CD4-positive, CD25-positive, alpha-beta regulatory T cell (primary cell): ENCODE data around the gene FLNB. TPM values are rescaled to one million over a fixed set of nuclear protein-coding genes. Genes with fewer than 3 reads are reported as not detected.

Experiments used
- ATAC-seq, 2 donors: fragments of 150-1000 bp; cut with Tn5 transposase; one replicate each; pipeline ENCODE4 v1.10.0; 2021; ENCODE audit warnings: low read depth in 2 of 2, moderate number of reproducible peaks in 2 of 2, moderate library complexity in 1 of 2
- DNase-seq, 3 donors: peaks; one replicate each; pipeline versions ENCODE4 v3.0.0 to v3.0.0-alpha.2; 2012 to 2022; ENCODE audit warnings: mixed read lengths in 1 of 3
- H3K27ac ChIP-seq: one replicate; pipeline ENCODE4 v1.7.0; 2013; ENCODE audit warnings: mild to moderate bottlenecking, low read length; ENCODE audit not compliant: insufficient read depth, poor library complexity, severe bottlenecking
- H3K27me3 ChIP-seq: one replicate; pipeline ENCODE4 v1.7.0; 2013; ENCODE audit warnings: low read length; ENCODE audit not compliant: control insufficient read depth, insufficient read depth
- H3K36me3 ChIP-seq: one replicate; pipeline ENCODE4 v1.7.0; 2013; ENCODE audit warnings: mild to moderate bottlenecking, low read length, moderate library complexity; ENCODE audit not compliant: control insufficient read depth, insufficient read depth
- H3K4me1 ChIP-seq: 2 replicates; pipeline ENCODE4 v1.7.0; 2013; ENCODE audit warnings: mild to moderate bottlenecking, low read length; ENCODE audit not compliant: insufficient read depth, control insufficient read depth, poor library complexity, severe bottlenecking
- H3K4me3 ChIP-seq: one replicate; pipeline ENCODE4 v1.7.0; 2013; ENCODE audit warnings: low read depth, mild to moderate bottlenecking, low read length, moderate library complexity
- H3K9me3 ChIP-seq, 2 experiments: 1 replicate in 1 of 2; 2 replicates in 1 of 2; pipeline ENCODE4 v1.7.0; 2013; ENCODE audit warnings: low read length in 2 of 2, mild to moderate bottlenecking in 1 of 2, moderate library complexity in 1 of 2; ENCODE audit not compliant: control insufficient read depth in 2 of 2
- H3K27ac Mint-ChIP-seq, 3 donors: one replicate each; pipeline ENCODE4 v1.8.0; 2020 to 2022; ENCODE audit warnings: mild to moderate bottlenecking in 3 of 3, mixed read lengths in 3 of 3, moderate library complexity in 2 of 3
- H3K27me3 Mint-ChIP-seq: one replicate; pipeline ENCODE4 v1.8.0; 2022; ENCODE audit warnings: mild to moderate bottlenecking, mixed read lengths
- H3K36me3 Mint-ChIP-seq: one replicate; pipeline ENCODE4 v1.8.0; 2020; ENCODE audit warnings: mixed read lengths
- H3K4me1 Mint-ChIP-seq, 4 donors: one replicate each; pipeline ENCODE4 v1.8.0; 2020 to 2022; ENCODE audit warnings: mixed read lengths in 4 of 4, mild to moderate bottlenecking in 1 of 4
- H3K4me3 Mint-ChIP-seq, 4 donors: one replicate each; pipeline ENCODE4 v1.8.0; 2020 to 2022; ENCODE audit warnings: mild to moderate bottlenecking in 4 of 4, mixed read lengths in 4 of 4, moderate library complexity in 3 of 4
- H3K9me3 Mint-ChIP-seq, 7 donors: one replicate each; pipeline ENCODE4 v1.8.0; 2020 to 2022; ENCODE audit warnings: mixed read lengths in 7 of 7, mild to moderate bottlenecking in 3 of 7, moderate library complexity in 2 of 7
- polyA plus RNA-seq, 4 donors: library from polyadenylated mRNA; unstranded; fragments of 300-500 nt; fragmentation: Illumina TruSeq; gene quantifications; one replicate each; pipeline ENCODE4 v1.2.3, GENCODE V29; 2021
- total RNA-seq: library from RNA; stranded (reverse); gene quantifications from one replicate; pipeline ENCODE4 v1.2.3, GENCODE V29; 2022

FLNB gene
- total and polyA plus RNA-seq, 5 donors from 2014 or later = 8.9 to 40.8 (median 14.5) TPM

GRCh38 chr3:58153371-58153770 is 145.1 kb downstream of the FLNB start:
- H3K4me3 Mint-ChIP-seq = no peak overlapping the region
- no peak overlapping the region for H3K4me3 ChIP-seq
- no peaks in the 10 kb centered on the region for H3K27me3 ChIP-seq
- H3K9me3 ChIP-seq = no peaks in the 10 kb centered on the region
- ATAC-seq (no peak), DNase-seq (no peak)
- H3K4me1 ChIP-seq = no peaks in the 10 kb centered on the region
- no peaks in the 10 kb centered on the region for H3K4me1 Mint-ChIP-seq
- peaks cover 47% of the 10 kb centered on the region for H3K36me3 ChIP-seq
- H3K9me3 Mint-ChIP-seq = no peaks in the 10 kb centered on the region
- H3K27me3 Mint-ChIP-seq = no peaks in the 10 kb centered on the region
- H3K36me3 Mint-ChIP-seq = peaks cover 36% of the 10 kb centered on the region
- H3K27ac Mint-ChIP-seq = peak overlapping the region in 1 of 3 donors; percentile 64
- H3K27ac ChIP-seq = no peak overlapping the region

GRCh38 chr3:58154626-58155449 is 146.6 kb downstream of the FLNB start:
- ATAC-seq (no peak), DNase-seq (no peak)
- Mint-ChIP-seq H3K27ac (no peak overlapping the region), H3K9me3 (no peaks in the 10 kb centered on the region), H3K4me1 (no peaks in the 10 kb centered on the region), H3K36me3 (peaks cover 29% of the 10 kb centered on the region), H3K27me3 (no peaks in the 10 kb centered on the region), H3K4me3 (no peak overlapping the region)
- Histone ChIP-seq H3K4me3 (no peak overlapping the region), H3K27ac (no peak overlapping the region), H3K4me1 (no peaks in the 10 kb centered on the region), H3K27me3 (no peaks in the 10 kb centered on the region), H3K9me3 (no peaks in the 10 kb centered on the region), H3K36me3 (peaks cover 39% of the 10 kb centered on the region)

GRCh38 chr3:58155838-58156237 is 147.6 kb downstream of the FLNB start:
- Mint-ChIP-seq H3K36me3 (peaks cover 37% of the 10 kb centered on the region), H3K4me1 (no peaks in the 10 kb centered on the region), H3K27me3 (no peaks in the 10 kb centered on the region), H3K9me3 (no peaks in the 10 kb centered on the region), H3K27ac (peak overlapping the region in 1 of 3 donors; percentile 20), H3K4me3 (no peak overlapping the region)
- no peak overlapping the region for H3K4me3 ChIP-seq
- no peak overlapping the region for H3K27ac ChIP-seq
- H3K4me1 ChIP-seq = no peaks in the 10 kb centered on the region
- no peaks in the 10 kb centered on the region for H3K9me3 ChIP-seq
- DNase-seq (no peak), ATAC-seq (no peak)
- peaks cover 36% of the 10 kb centered on the region for H3K36me3 ChIP-seq
- no peaks in the 10 kb centered on the region for H3K27me3 ChIP-seq

- no peaks in the 10 kb centered on the region for H3K27me3 Mint-ChIP-seq
- no peaks in the 10 kb centered on the region for H3K9me3 Mint-ChIP-seq
- Histone ChIP-seq H3K27me3 (no peaks in the 10 kb centered on the region), H3K4me3 (no peak overlapping the region), H3K27ac (no peak overlapping the region), H3K4me1 (no peaks in the 10 kb centered on the region), H3K9me3 (no peaks in the 10 kb centered on the region), H3K36me3 (peaks cover 35% of the 10 kb centered on the region)
- no peak overlapping the region for H3K27ac Mint-ChIP-seq
- peaks cover 37% of the 10 kb centered on the region for H3K36me3 Mint-ChIP-seq
- ATAC-seq = no peak
- DNase-seq = no peak
- no peak overlapping the region for H3K4me3 Mint-ChIP-seq
- no peaks in the 10 kb centered on the region for H3K4me1 Mint-ChIP-seq
Measured at GRCh38 chr3:58157700-58158099, 149.5 kb downstream of the FLNB start.

- ATAC-seq = no peak
- Mint-ChIP-seq H3K36me3 (peaks cover 45% of the 10 kb centered on the region), H3K4me3 (no peak overlapping the region), H3K9me3 (no peaks in the 10 kb centered on the region), H3K27ac (no peak overlapping the region), H3K4me1 (no peaks in the 10 kb centered on the region), H3K27me3 (no peaks in the 10 kb centered on the region)
- Histone ChIP-seq H3K4me3 (no peak overlapping the region), H3K36me3 (peaks cover 35% of the 10 kb centered on the region), H3K4me1 (no peaks in the 10 kb centered on the region), H3K9me3 (no peaks in the 10 kb centered on the region), H3K27ac (no peak overlapping the region), H3K27me3 (no peaks in the 10 kb centered on the region)
- no peak for DNase-seq
Measured at GRCh38 chr3:58158442-58159153, 150.4 kb downstream of the FLNB start.

- H3K27me3 ChIP-seq = no peaks in the 10 kb centered on the region
- no peaks in the 10 kb centered on the region for H3K9me3 Mint-ChIP-seq
- H3K27ac Mint-ChIP-seq = peak overlapping the region in 2 of 3 donors; percentile 24 to 56
- peaks cover 52% of the 10 kb centered on the region for H3K36me3 Mint-ChIP-seq
- no peak overlapping the region for H3K4me3 Mint-ChIP-seq
- H3K36me3 ChIP-seq = peaks cover 44% of the 10 kb centered on the region
- H3K4me1 ChIP-seq = no peaks in the 10 kb centered on the region
- no peaks in the 10 kb centered on the region for H3K27me3 Mint-ChIP-seq
- no peaks in the 10 kb centered on the region for H3K9me3 ChIP-seq
- no peak overlapping the region for H3K4me3 ChIP-seq
- no peak for DNase-seq
- H3K27ac ChIP-seq = no peak overlapping the region
- no peak for ATAC-seq
- H3K4me1 Mint-ChIP-seq = no peaks in the 10 kb centered on the region
Measured at GRCh38 chr3:58160399-58160798, 152.2 kb downstream of the FLNB start.

- H3K27ac ChIP-seq = no peak overlapping the region
- H3K27me3 ChIP-seq = no peaks in the 10 kb centered on the region
- Mint-ChIP-seq H3K27me3 (no peaks in the 10 kb centered on the region), H3K4me1 (no peaks in the 10 kb centered on the region), H3K4me3 (no peak overlapping the region), H3K27ac (peak overlapping the region in 1 of 3 donors; percentile 58), H3K36me3 (peaks cover 52% of the 10 kb centered on the region), H3K9me3 (no peaks in the 10 kb centered on the region)
- H3K9me3 ChIP-seq = no peaks in the 10 kb centered on the region
- ATAC-seq = no peak
- peaks cover 50% of the 10 kb centered on the region for H3K36me3 ChIP-seq
- H3K4me1 ChIP-seq = no peaks in the 10 kb centered on the region
- peak in 1 of 3 donors; percentile 23 for DNase-seq
- no peak overlapping the region for H3K4me3 ChIP-seq
Measured at GRCh38 chr3:58161435-58162398, 153.5 kb downstream of the FLNB start.
